Thyroid gland (tissue), 4 donors: Measurements from ENCODE around the gene CHAF1A.

Source experiments
- CTCF ChIP-seq, 6 experiments: fragments of 200-600 bp in 3 of 6; fragments of 450-650 bp in 3 of 6; sonication (generic) in 3 of 6; IDR thresholded peaks; one replicate each; pipeline ENCODE4 v1.5.1; 2016 to 2019; ENCODE audit warnings: antibody characterized with exemption in 6 of 6, mild to moderate bottlenecking in 2 of 6, inconsistent platforms in 1 of 6, moderate library complexity in 1 of 6
- POLR2A ChIP-seq, 2 donors: fragments of 450-650 bp; IDR thresholded peaks; one replicate each; pipeline ENCODE4 v1.6.1; 2017; ENCODE audit warnings: antibody characterized with exemption in 2 of 2, mild to moderate bottlenecking in 2 of 2, moderate library complexity in 1 of 2

GRCh38 chr19:4403005-4403761, 743 bp downstream of the CHAF1A start:
- TF ChIP-seq CTCF (IDR thresholded peaks at IDR 0.05) = no peak
- TF ChIP-seq POLR2A (IDR thresholded peaks at IDR 0.05) = no peak
